ENCODE measurements around the gene DPP4.

GRCh38 chr2:161998857-161999256 is 75.2 kb downstream of the DPP4 start:
- TF ChIP-seq CTCF (conservative IDR thresholded peaks at IDR 0.05; ENCODE audit: low read depth, low read length) (no peak), MAFK (IDR thresholded peaks at IDR 0.05; ENCODE audit: low read depth, low read length) (no peak), CHD1 (IDR thresholded peaks at IDR 0.05; ENCODE audit: low read depth, low read length) (no peak), MAZ (IDR thresholded peaks at IDR 0.05; ENCODE audit: borderline replicate concordance, low read depth, low read length) (no peak), BHLHE40 (IDR thresholded peaks at IDR 0.05; ENCODE audit: low read depth, low read length) (no peak), POLR2A (IDR thresholded peaks at IDR 0.05; ENCODE audit: low read depth, low read length) (no peak), RAD21 (IDR thresholded peaks at IDR 0.05; ENCODE audit: low read length) (no peak)
